SK-N-DZ (cell line): ENCODE data around the gene STAB2. TPM values are rescaled to one million over a fixed set of nuclear protein-coding genes. Genes with fewer than 3 reads are reported as not detected.

Experiments
- DNase-seq: peaks from one replicate; pipeline ENCODE4 v3.0.0-alpha.2; 2015; ENCODE audit warnings: low spot score
- polyA plus RNA-seq, 2 experiments: library from polyadenylated mRNA; depleted of rRNA; stranded (reverse); fragments of >200 nt; gene quantifications; 2 replicates each; pipeline ENCODE4 v1.2.3, GENCODE V29; 2014

Gene STAB2, protein sequence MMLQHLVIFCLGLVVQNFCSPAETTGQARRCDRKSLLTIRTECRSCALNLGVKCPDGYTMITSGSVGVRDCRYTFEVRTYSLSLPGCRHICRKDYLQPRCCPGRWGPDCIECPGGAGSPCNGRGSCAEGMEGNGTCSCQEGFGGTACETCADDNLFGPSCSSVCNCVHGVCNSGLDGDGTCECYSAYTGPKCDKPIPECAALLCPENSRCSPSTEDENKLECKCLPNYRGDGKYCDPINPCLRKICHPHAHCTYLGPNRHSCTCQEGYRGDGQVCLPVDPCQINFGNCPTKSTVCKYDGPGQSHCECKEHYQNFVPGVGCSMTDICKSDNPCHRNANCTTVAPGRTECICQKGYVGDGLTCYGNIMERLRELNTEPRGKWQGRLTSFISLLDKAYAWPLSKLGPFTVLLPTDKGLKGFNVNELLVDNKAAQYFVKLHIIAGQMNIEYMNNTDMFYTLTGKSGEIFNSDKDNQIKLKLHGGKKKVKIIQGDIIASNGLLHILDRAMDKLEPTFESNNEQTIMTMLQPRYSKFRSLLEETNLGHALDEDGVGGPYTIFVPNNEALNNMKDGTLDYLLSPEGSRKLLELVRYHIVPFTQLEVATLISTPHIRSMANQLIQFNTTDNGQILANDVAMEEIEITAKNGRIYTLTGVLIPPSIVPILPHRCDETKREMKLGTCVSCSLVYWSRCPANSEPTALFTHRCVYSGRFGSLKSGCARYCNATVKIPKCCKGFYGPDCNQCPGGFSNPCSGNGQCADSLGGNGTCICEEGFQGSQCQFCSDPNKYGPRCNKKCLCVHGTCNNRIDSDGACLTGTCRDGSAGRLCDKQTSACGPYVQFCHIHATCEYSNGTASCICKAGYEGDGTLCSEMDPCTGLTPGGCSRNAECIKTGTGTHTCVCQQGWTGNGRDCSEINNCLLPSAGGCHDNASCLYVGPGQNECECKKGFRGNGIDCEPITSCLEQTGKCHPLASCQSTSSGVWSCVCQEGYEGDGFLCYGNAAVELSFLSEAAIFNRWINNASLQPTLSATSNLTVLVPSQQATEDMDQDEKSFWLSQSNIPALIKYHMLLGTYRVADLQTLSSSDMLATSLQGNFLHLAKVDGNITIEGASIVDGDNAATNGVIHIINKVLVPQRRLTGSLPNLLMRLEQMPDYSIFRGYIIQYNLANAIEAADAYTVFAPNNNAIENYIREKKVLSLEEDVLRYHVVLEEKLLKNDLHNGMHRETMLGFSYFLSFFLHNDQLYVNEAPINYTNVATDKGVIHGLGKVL (N-terminal part only)
- not detected in 2 replicates for polyA plus RNA-seq (2014; cell fraction: cytosol; rRNA removed)
- not detected in 2 replicates for polyA plus RNA-seq (2014; cell fraction: nucleus; rRNA removed)

DNA sequence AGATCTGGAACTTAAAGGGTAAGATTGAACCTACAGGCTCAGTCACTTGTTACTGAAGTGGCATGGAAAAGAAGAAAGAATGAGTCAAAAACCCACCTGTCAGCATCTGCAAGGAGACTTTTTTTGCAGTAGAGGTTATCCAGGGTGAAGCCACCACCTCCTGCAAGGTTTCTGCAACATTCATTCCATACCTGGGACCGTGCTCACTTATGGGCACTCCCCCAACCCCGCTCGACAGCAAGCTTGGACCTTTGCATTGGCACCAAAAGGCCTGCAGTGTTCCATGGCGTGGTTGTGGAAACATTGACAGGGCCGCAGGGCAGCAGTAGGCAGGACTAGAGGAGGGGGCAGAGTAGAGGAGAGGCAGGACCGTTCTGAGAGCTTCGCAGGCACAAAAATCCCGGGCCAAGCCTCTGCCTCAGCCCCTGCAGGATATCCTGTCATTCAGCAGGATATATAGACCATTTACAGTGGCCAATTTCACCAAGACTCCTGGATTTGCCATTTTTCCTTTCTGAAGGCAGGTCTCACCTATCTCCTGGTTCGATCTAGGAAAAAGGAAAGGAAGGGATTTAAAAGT, at the start of gene STAB2:
Gene STAB2, plus strand, starts transcription at position 483 of the 580 bp plus-strand sequence. CDS start 204 bp downstream, outside the sequence.
- DNase-seq = no peak

DNA sequence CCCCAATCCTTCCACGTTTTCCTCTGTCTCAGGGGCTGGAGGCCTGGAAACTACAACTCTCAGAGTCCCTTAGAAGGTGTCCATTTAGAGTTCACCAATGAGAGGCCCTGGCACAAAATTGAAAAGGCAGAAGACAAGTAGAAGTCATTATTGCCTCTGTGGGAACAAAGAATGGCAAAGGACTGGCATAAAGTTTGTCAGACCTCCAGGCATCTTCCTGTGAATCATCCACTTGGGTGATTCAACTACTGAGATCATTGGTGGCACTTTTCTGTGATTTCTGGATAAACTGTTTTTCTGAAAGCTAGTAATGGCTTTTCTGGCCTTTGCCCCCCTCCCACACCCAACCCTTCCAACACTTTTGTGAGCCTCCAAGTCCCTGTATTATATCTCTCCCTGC, 48.7 kb upstream of the STAB2 start:
- no peak for DNase-seq

DNA sequence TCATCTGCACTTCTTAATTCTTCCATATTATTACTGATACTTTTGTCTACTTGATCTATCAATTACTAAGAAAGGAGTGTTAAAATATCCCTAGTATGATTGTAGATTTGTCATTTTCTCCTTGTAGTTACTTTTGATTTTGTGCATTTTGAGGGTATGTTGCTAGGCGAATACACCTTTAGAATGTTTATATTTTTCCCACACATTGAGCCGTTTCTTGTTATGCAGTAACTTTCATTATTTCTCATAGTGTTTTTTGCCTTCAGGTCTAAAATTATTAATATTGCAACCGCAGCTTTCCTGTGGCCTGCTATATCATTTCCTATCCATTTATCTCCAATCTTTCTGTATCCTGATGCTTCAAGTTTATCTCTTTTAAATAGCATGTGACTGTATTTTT, 46.8 kb upstream of the STAB2 start:
- DNase-seq = no peak

DNA sequence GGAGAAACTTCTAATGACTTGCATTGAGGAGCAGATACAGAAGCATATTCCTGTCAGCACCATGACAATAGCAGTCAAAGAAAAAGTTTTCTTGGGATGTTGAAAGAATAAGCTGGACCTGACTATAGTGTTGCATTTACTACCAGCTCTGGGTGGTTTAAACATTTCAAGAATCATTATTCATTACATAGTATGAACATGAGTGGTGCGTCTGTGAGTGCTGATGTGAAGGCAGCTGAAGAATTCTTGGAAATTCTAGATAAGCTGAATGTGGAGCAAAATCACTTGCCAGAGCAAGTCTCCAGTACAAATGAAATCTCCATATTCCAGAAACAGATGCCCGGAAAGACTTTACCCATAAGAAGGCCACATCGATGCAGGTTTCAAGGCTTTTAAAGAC, 45.0 kb upstream of the STAB2 start:
- DNase-seq = no peak

DNA sequence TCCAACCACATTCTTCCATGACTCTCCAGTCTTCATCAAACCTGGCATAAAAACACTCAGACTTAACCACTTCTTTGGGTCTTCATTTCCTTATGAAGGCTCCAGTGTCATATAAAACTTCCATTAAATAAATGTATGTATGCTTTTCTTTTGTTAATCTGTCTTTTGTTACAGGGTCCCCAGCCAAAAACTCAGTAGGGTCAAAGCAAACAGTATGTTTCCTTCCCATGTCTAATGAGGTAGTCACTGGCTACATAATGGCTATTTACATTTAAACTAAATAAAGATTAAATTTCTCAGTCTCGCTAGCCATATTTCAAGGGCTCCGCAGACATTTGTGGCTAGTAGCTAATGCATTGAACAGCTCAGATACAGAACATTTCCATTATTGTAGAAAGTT, 40.1 kb upstream of the STAB2 start:
- no peak for DNase-seq

DNA sequence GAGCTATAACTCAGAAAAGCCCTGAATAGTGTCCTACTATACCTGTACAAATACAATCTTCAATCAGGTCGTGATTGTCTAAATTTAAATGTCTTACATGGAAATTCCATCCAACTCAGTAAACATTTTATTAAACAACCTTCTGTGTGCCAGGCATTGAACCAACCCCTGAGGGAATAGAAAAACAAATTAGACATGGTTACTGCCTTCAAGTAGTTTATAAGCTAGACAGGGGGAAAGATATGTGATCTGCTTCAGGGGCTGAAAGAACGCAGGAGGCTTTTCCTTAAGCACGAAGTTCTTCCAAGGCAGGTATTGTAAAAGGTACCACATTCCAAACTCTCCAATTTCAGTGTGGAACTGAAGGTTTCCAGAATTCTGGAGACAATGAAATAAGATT, 39.7 kb upstream of the STAB2 start:
- peak; percentile 29 for DNase-seq

DNA sequence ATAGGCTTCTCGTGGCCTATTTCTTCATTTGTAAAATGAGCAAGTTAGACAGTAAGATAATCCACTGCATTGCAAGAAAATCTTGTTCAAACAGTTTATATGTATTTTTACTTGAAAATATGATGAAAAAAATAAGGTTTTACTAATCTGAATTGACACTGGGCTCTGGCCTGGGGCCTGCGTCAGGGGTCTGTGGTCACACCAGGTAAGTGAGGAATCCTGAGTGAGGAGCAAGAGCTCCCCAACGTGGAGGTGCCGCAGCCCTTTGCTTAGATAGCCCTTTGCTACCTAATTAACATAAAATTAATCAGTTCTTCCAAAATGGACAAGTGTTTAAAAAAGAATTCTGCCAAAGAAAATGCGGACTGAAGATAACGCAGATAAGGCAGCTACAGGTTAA, 39.1 kb upstream of the STAB2 start:
- peak; percentile 49 for DNase-seq

DNA sequence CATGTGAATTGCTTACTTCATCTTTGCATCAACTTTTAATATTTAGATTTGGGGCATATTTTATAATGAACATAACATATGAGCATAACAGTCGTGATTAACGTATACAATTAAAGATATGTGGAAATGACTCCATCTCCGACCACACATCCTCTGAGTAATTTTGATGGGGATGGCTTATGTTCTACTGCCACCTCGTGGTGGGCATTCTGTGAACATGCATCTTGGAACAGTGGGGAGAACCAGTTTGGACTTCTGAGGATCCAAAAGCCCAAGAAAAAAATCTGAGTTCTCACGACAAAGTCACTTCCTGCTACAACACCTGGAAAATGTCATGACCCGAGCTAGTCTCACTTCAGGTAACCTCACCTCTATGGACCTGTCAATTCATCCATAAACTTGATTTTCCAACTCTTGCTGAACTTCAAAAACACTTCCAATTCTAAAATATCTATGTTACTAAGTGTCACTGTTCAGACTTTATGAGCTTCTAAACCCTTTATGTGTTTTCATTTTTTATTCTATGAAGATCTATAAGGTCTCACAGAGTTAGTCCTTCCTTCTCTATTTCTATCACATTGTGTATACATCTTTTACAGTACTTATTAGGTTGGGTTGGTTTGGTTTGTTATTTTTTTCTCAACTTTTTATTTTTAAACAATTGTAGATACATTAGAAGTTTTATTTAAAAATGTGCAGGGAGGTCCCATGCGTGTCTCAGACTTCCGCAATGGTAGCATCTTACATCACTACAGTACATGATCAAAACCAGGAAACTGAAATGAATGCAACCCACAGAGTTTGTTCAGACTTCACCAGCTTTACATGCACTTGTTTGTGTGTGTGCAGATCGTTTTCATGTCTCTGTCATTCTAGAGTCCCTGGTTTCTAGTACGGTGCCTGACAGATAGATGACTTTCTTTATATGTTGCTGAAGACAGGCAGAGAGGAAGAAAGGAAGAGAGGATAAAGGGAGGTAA, 38.2 kb upstream of the STAB2 start:
- peak; percentile 81 for DNase-seq

DNA sequence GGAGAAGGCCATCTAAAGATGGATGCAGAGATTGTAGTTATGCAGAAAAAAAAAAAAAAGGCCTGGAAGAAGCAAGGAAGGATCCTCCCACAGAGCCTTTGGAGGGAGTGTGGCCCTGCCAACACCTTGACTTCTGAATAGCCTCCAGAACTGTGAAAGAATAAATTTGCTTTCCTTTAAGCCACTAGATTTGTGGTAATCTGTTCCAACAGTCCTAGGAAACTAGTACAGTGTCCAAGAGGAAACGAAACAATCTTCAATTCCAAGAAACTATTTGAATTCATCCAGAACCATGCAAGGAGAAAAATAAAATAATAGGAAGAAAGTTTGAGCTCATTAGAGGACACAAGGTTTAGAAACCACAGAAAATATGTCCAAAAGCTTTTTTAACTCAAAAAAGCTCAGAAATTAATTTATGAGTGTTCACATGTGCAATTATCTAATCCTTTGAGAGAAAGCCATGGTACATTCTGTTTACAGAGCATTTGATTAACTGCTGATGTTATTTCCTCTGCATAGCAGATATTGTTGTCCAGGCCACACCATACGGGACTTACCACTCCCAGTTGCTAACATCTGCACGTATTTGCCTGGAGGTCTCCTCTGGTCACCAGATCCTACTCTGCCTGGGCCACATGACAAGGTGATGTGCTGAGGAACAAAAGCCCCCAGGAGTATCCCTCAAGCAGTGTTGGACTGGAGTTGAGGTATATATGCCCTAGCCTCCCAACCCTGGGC, 30.0 kb upstream of the STAB2 start:
- DNase-seq = no peak

DNA sequence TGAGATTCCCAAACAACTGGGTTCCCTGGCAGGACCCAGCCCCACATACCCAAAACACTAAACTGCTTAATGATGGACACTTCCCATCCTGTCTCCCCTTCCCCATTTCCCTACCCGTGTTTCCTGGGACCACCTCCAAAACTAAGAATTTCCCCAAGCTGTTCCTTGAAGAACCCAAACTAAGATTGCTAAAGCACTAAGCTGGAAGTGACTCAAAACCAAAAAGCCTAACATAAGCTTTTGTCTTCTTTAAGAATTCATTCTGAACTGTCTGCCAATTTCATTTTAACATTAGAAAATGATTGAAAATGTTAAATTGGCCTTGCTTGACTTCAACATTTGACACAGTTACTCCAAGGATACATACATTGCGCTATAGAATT, 29.5 kb upstream of the STAB2 start:
- DNase-seq = no peak

DNA sequence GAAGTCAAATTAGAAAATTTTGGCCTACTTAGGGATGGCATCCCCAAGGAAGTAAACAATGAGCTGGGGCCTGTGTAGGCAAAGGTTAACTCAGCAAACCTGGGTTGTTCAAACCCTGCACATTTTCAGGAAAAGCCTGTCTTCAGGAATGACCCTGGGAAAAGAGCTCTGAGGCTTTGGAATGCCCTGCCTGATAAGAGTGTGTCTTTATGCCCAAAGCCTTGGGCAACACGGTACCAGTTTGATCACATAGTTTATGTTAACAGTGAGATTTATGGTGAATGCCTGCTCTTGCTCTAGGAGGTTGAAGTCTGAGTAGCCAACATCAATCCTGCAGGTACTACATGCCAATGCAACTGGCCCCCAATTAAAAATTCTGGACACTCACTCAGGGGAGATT, 28.2 kb upstream of the STAB2 start:
- DNase-seq = no peak

DNA sequence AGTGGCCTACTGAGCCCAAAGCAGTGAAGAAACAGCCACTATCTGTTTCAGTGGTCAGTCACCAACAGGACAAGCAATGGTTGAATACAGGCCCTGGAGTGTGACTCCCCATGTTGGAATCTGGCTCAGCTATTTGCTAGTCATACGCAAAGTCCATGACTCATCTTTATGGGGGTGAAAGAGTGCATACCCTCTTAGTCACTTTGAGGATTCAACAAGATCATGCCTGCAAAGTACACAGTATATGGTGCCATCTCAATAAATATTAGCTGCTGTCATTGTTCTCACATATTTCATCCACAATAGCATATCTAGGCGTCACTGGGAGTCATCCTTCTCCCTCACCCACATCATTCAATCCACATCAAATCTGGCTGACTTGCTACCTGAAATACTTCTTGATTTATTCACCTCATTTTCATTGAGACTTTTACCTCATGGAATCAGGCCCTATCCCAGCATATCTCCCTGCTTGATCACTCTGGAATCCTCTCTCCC, 26.4 kb upstream of the STAB2 start:
- DNase-seq = no peak

DNA sequence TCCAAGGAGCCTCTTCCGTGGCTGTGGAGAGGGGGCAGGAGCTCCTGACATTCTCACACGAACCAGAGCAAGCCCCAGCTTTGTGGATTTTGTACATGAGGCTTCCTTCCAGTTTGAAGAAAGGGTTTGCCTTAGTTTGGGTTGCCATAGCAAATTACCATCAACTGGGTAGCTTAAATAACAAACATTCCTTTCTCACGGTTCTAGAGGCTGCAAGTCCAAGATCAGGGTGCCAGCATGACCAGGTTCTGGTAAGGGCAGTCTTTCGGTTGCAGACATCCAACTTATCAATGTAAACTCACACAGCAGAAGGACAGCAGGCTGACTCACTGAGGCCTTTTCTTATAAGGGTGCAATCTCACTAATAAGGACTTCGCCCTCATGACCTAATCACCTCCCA, 25.9 kb upstream of the STAB2 start:
- DNase-seq = no peak

DNA sequence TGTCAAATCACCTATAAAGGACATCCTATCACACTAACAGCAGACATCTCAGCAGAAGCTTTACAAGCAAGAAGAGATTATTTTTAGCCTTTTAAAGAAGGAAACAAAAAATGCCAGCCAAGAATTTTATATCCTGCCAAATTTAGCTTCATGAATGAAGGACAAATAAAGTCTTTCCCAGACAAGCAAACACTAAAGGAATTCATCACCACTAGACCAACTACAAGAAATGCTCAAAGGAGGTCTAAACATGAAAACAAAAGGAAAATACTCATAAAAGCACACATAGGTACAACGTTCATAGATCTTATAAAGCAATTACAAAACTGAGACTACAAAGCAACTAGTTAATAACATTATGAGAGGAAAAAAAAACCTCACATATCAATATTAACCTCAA, 20.7 kb upstream of the STAB2 start:
- no peak for DNase-seq

DNA sequence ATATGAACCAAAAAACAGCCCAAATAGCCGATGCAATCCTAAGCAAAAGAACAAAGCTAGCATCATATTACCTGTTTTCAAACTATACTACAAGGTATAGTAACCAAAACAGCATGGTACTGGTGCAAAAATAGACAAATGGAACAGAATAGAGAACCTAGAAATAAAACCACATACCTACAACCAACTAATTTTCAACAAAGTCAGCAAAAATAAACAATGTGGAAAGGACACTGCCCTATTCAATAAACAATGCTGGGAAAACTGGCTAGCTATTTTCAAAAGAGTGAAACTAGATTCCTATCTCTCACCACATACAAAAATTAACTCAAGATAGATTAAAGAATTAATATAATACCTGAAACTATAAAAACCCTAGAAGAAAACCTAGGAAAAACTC, 17.8 kb upstream of the STAB2 start:
- DNase-seq = no peak

DNA sequence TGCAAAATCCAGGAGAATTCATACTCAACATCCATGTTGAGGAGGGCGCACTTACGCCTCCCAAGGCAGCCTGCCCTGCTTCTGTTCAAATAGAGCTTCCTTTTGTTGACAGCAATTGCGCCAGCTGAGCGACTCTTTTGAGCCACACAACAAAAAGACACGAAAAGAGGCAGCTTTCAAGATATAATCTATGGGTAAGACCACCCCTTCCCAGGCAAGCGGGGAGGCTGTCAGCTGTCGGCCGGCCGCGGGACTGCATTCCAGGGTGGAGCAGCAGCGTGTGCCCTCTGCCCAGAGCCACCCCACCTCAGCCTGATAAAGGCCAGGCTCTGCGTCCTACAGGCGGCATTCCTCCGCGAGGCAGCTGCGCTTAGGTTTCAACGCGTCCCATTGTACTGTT, 15.8 kb upstream of the STAB2 start:
- DNase-seq = peak; percentile 70

DNA sequence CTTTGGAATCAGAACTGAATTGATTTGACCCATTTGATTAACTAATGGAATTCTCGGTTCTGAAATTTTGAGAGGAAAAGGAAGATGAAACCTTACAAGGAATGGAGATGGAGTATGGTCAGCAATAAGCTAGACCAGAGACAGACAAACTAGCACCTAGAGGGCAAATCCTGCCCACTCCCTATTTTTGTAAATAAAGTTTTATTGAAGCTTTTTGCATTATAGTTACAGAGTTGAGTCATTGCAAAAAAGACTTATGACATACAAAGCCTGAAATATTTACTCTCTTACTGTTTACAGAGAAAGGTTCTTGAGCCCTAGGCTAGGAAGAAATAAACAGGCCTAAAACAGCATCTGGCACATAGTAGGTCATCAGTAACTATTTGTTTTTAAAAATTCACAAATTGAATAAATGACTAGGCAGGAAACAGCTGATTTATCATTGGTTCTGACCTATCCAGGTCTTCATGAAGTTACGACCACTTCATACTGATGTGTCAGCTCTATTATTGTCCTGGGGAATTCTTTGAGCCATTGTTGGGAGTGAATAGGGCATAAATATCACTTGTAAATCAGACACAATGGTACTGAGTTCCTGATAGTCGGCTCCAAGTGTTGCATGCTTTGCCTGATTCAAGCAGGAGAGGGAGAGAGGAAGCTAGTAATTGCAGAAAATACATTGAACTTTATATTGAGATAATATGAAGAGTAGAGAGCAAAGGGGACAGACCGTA, 14.6 kb upstream of the STAB2 start:
- no peak for DNase-seq

DNA sequence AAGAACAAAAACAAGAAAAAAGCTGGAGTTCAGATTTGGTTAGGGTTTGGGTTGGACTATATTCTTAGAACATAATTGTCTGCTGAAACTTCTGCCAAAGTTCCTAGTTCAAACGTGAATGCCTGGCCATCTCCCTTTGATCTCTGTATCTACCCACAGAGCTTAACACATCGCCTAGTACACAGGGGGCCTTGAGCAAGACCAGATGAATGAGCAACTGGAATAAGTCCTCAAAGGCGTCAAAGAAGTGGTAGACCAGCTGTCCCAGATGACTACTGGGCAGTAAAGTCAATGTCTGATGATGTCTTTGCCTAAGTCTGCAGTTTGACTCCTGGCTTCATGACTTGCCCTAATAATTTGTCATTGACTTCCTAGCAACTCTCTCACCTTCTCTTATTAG, 13.9 kb upstream of the STAB2 start:
- no peak for DNase-seq

DNA sequence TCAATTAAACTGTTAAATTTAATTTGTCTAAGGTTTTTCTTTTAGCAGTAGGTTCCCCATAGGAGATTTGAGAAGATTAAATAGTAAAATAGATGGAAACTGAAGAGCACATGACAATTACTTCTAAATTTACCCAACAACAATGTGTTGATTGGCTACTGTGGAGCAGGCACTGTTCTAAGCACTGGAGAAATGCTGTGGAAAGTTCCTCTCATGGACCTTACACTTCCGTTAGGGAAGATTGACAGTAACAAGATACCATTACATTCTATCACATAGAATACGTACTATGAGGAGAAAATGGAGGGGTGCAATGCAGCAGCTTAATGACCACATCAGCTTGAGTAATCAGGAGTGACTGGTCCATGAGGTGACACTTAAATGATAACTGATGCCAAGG, 8.1 kb upstream of the STAB2 start:
- no peak for DNase-seq
